ENCODE results near the gene TBC1D10B. TPM values are rescaled to one million over a fixed set of nuclear protein-coding genes. Genes with fewer than 3 reads are reported as not detected.

TBC1D10B gene
- 10 to 100 TPM; 47.0 to 55.3 TPM for total RNA-seq
- polyA plus RNA-seq = 10 to 100 TPM in 1 of 2 donors, 1 to 10 TPM in 1; 8.5 to 16.1 TPM

GRCh38 chr16:30370456-30371247, at the start of gene TBC1D10B:
TBC1D10B (minus strand) TSS chr16:30370494; CDS start chr16:30370183, 311 bp downstream.
- Mint-ChIP-seq H3K27me3 (peaks cover 0 to 2% of the 10 kb centered on the region in 2 donors), H3K4me1 (peaks cover 43 to 60% (median 49%) of the 10 kb centered on the region in 4 donors), H3K9me3 (no peaks in the 10 kb centered on the region), H3K4me3 (peak within 1 kb of the TSS; percentile 87 to 94 (median 90)), H3K27ac (peak within 1 kb of the TSS; percentile 83 to 99 (median 95)), H3K36me3 (peaks cover 0 to 21% of the 10 kb centered on the region in 2 donors)
- no peaks in the 10 kb centered on the region for H3K9me3 ChIP-seq (ENCODE audit: control insufficient read depth in 1 of 2, low read length in 2 of 2)
- peak within 1 kb of the TSS; percentile 72 for H3K27ac ChIP-seq (ENCODE audit: low read depth, low read length)
- peak within 1 kb of the TSS; percentile 67 to 88 for H3K4me3 ChIP-seq (ENCODE audit: low read length in 2 of 2)
- peaks cover 46% of the 10 kb centered on the region for H3K4me1 ChIP-seq (ENCODE audit: insufficient read depth, low read length)
- POLR2A ChIA-PET (ENCODE audit: partially characterized antibody) = interaction anchor here (0.7 to 12.9 kb wide), 25 partner anchors 10 to 695 kb away, joined by 3 to 224 read pairs (median 5); partner anchors contain the start of genes ALDOA, CD2BP2, CORO1A and DCTPP1
- CTCF ChIA-PET (ENCODE audit: partially characterized antibody) = interaction anchor here (0.6 to 2.6 kb wide), 19 partner anchors 8 to 279 kb away, joined by 3 to 41 read pairs (median 4); partner anchors contain the start of genes CD2BP2, SEPTIN1, TBX6 and ZNF48
- H3K27me3 ChIP-seq (ENCODE audit: insufficient read depth, low read length) = no peaks in the 10 kb centered on the region
- H3K36me3 ChIP-seq (ENCODE audit: insufficient read depth, low read length) = peaks cover 4% of the 10 kb centered on the region
- intact Hi-C loops (cut with micrococcal nuclease) = loop anchor here (1.0 to 2.0 kb wide), 6 partner anchors 8 to 306 kb away; partner anchors contain the start of genes ALDOA, CD2BP2, FBRS and ZNF771
- peak; percentile 99 to 100 (median 100) for DNase-seq

- peak overlapping the region; percentile 61 for H3K27ac ChIP-seq (ENCODE audit: low read depth, low read length)
- POLR2A ChIA-PET (ENCODE audit: partially characterized antibody) = interaction anchor here (0.6 to 4.4 kb wide), 55 partner anchors 9 to 614 kb away, joined by 3 to 91 read pairs (median 5); partner anchors contain the start of genes ALDOA, CORO1A, DCTPP1 and FBRS
- no peaks in the 10 kb centered on the region for H3K27me3 Mint-ChIP-seq
- no peaks in the 10 kb centered on the region for H3K27me3 ChIP-seq (ENCODE audit: insufficient read depth, low read length)
- CTCF ChIA-PET (ENCODE audit: partially characterized antibody) = interaction anchor here (0.6 to 4.0 kb wide), 14 partner anchors 9 to 327 kb away, joined by 3 to 34 read pairs (median 4); partner anchors contain the start of genes DCTPP1, SEPTIN1, TBC1D10B and TBX6
- no peaks in the 10 kb centered on the region for H3K9me3 ChIP-seq (ENCODE audit: control insufficient read depth in 1 of 2, low read length in 2 of 2)
- H3K4me3 ChIP-seq (ENCODE audit: low read length in 2 of 2) = peak overlapping the region in 1 of 2 donors; percentile 68
- H3K27ac Mint-ChIP-seq = peak overlapping the region; percentile 26 to 90 (median 74)
- peaks cover 11 to 17% of the 10 kb centered on the region in 2 donors for H3K36me3 Mint-ChIP-seq
- H3K36me3 ChIP-seq (ENCODE audit: insufficient read depth, low read length) = peaks cover 3% of the 10 kb centered on the region
- H3K9me3 Mint-ChIP-seq = no peaks in the 10 kb centered on the region
- intact Hi-C loops (cut with micrococcal nuclease) = loop anchor here (1.0 kb wide), 1 partner anchor 12 kb away; the partner anchor contains the start of gene DCTPP1
- no peak for DNase-seq
- H3K4me3 Mint-ChIP-seq = peak overlapping the region; percentile 52 to 85 (median 69)
- H3K4me1 ChIP-seq (ENCODE audit: insufficient read depth, low read length) = peaks cover 15% of the 10 kb centered on the region
- peaks cover 6 to 24% (median 13%) of the 10 kb centered on the region in 4 donors for H3K4me1 Mint-ChIP-seq
Measured at GRCh38 chr16:30418350-30419181, 48.3 kb upstream of the TBC1D10B start.

GRCh38 chr16:30417529-30418349, 47.4 kb upstream of the TBC1D10B start:
- Mint-ChIP-seq H3K9me3 (no peaks in the 10 kb centered on the region), H3K4me1 (peaks cover 6 to 24% (median 13%) of the 10 kb centered on the region in 4 donors), H3K27ac (peak overlapping the region in 3 of 7 donors; percentile 41 to 90 (median 74)), H3K36me3 (peaks cover 11 to 14% of the 10 kb centered on the region in 2 donors), H3K27me3 (no peaks in the 10 kb centered on the region), H3K4me3 (peak overlapping the region; percentile 39 to 85 (median 68))
- H3K4me3 ChIP-seq (ENCODE audit: low read length in 2 of 2) = peak overlapping the region; percentile 12 to 68
- H3K36me3 ChIP-seq (ENCODE audit: insufficient read depth, low read length) = no peaks in the 10 kb centered on the region
- intact Hi-C loops (cut with micrococcal nuclease) = loop anchor here (1.0 kb wide), 1 partner anchor 13 kb away; the partner anchor contains the start of gene DCTPP1
- no peaks in the 10 kb centered on the region for H3K27me3 ChIP-seq (ENCODE audit: insufficient read depth, low read length)
- H3K27ac ChIP-seq (ENCODE audit: low read depth, low read length) = peak overlapping the region; percentile 61
- POLR2A ChIA-PET (ENCODE audit: partially characterized antibody) = interaction anchor here (0.6 to 4.4 kb wide), 55 partner anchors 8 to 613 kb away, joined by 3 to 91 read pairs (median 5); partner anchors contain the start of genes ALDOA, CORO1A, DCTPP1 and FBRS
- no peaks in the 10 kb centered on the region for H3K9me3 ChIP-seq (ENCODE audit: control insufficient read depth in 1 of 2, low read length in 2 of 2)
- DNase-seq = peak; percentile 89 to 93 (median 91)
- CTCF ChIA-PET (ENCODE audit: partially characterized antibody) = interaction anchor here (0.6 to 4.0 kb wide), 13 partner anchors 8 to 326 kb away, joined by 3 to 34 read pairs (median 4); partner anchors contain the start of genes DCTPP1, SEPTIN1 and TBX6
- peaks cover 15% of the 10 kb centered on the region for H3K4me1 ChIP-seq (ENCODE audit: insufficient read depth, low read length)

GRCh38 chr16:30416624-30417528, 46.6 kb upstream of the TBC1D10B start:
- H3K4me3 ChIP-seq (ENCODE audit: low read length in 2 of 2) = peak overlapping the region; percentile 12 to 68
- peak overlapping the region; percentile 61 for H3K27ac ChIP-seq (ENCODE audit: low read depth, low read length)
- intact Hi-C loops (cut with micrococcal nuclease) = no loop called here
- Mint-ChIP-seq H3K9me3 (no peaks in the 10 kb centered on the region), H3K27me3 (no peaks in the 10 kb centered on the region), H3K27ac (peak overlapping the region in 6 of 7 donors; percentile 19 to 86 (median 64)), H3K4me1 (peaks cover 8 to 28% (median 16%) of the 10 kb centered on the region in 4 donors), H3K4me3 (peak overlapping the region; percentile 11 to 78 (median 56)), H3K36me3 (peaks cover 11 to 17% of the 10 kb centered on the region in 2 donors)
- no peaks in the 10 kb centered on the region for H3K9me3 ChIP-seq (ENCODE audit: control insufficient read depth in 1 of 2, low read length in 2 of 2)
- DNase-seq = no peak
- no peaks in the 10 kb centered on the region for H3K27me3 ChIP-seq (ENCODE audit: insufficient read depth, low read length)
- CTCF ChIA-PET (ENCODE audit: partially characterized antibody) = interaction anchor here (0.8 to 4.0 kb wide), 11 partner anchors 8 to 302 kb away, joined by 3 to 34 read pairs (median 5); partner anchors contain the start of genes DCTPP1 and SEPTIN1
- peaks cover 15% of the 10 kb centered on the region for H3K4me1 ChIP-seq (ENCODE audit: insufficient read depth, low read length)
- H3K36me3 ChIP-seq (ENCODE audit: insufficient read depth, low read length) = no peaks in the 10 kb centered on the region
- POLR2A ChIA-PET (ENCODE audit: partially characterized antibody) = interaction anchor here (0.7 to 4.4 kb wide), 40 partner anchors 7 to 351 kb away, joined by 3 to 91 read pairs (median 8); partner anchors contain the start of genes ALDOA, CORO1A, DCTPP1 and FBRS

GRCh38 chr16:30416047-30416603, 45.8 kb upstream of the TBC1D10B start:
- intact Hi-C loops (cut with micrococcal nuclease) = no loop called here
- Histone ChIP-seq H3K4me3 (ENCODE audit: low read length in 2 of 2) (no peak overlapping the region), H3K27me3 (ENCODE audit: insufficient read depth, low read length) (no peaks in the 10 kb centered on the region), H3K27ac (ENCODE audit: low read depth, low read length) (no peak overlapping the region), H3K4me1 (ENCODE audit: insufficient read depth, low read length) (peaks cover 15% of the 10 kb centered on the region), H3K9me3 (ENCODE audit: control insufficient read depth in 1 of 2, low read length in 2 of 2) (no peaks in the 10 kb centered on the region), H3K36me3 (ENCODE audit: insufficient read depth, low read length) (no peaks in the 10 kb centered on the region)
- POLR2A ChIA-PET (ENCODE audit: partially characterized antibody) = interaction anchor here (0.8 to 4.3 kb wide), 4 partner anchors 9 to 351 kb away, joined by 4 to 52 read pairs (median 18); partner anchors contain the start of genes ALDOA, DCTPP1, SEPTIN1 and ZNF771
- DNase-seq = no peak
- H3K36me3 Mint-ChIP-seq = peaks cover 8 to 15% of the 10 kb centered on the region in 2 donors
- CTCF ChIA-PET (ENCODE audit: partially characterized antibody) = interaction anchor here (0.6 to 4.0 kb wide), 3 partner anchors 14 to 182 kb away, joined by 3 to 34 read pairs (median 7); partner anchors contain the start of gene DCTPP1
- peak overlapping the region in 6 of 7 donors; percentile 3 to 83 (median 26) for H3K27ac Mint-ChIP-seq
- no peaks in the 10 kb centered on the region for H3K9me3 Mint-ChIP-seq
- H3K4me1 Mint-ChIP-seq = peaks cover 8 to 27% (median 15%) of the 10 kb centered on the region in 4 donors
- no peaks in the 10 kb centered on the region for H3K27me3 Mint-ChIP-seq
- H3K4me3 Mint-ChIP-seq = peak overlapping the region in 3 of 8 donors; percentile 7 to 56 (median 29)

Measured in CD4-positive, alpha-beta memory T cell (primary cell).